ENCODE data around the gene POLN.

DNA sequence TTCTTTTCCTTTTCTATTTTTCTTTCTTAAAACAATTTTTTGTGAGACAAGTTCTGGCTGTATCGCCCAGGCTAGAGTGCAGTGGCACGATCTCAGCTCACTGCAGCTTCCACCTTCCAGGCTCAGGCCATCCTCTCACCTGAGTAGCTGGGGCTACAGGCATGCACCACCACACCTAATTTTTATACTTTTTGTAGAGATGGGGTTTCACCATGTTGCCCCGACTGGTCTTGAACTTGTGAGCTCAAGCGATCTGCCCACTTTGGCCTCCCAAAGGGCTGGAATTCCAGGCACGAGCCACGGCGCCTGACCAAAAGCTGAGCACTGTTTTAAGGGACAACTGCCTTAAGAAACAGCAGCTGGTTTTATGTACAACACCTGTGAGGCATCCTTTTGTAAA is 192.1 kb downstream of the POLN start:
- TF ChIP-seq, protein P1, sequence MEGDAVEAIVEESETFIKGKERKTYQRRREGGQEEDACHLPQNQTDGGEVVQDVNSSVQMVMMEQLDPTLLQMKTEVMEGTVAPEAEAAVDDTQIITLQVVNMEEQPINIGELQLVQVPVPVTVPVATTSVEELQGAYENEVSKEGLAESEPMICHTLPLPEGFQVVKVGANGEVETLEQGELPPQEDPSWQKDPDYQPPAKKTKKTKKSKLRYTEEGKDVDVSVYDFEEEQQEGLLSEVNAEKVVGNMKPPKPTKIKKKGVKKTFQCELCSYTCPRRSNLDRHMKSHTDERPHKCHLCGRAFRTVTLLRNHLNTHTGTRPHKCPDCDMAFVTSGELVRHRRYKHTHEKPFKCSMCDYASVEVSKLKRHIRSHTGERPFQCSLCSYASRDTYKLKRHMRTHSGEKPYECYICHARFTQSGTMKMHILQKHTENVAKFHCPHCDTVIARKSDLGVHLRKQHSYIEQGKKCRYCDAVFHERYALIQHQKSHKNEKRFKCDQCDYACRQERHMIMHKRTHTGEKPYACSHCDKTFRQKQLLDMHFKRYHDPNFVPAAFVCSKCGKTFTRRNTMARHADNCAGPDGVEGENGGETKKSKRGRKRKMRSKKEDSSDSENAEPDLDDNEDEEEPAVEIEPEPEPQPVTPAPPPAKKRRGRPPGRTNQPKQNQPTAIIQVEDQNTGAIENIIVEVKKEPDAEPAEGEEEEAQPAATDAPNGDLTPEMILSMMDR (IDR thresholded peaks at IDR 0.05) = no peak
- no peak for TF ChIP-seq POLR2A (IDR thresholded peaks at IDR 0.05)
